A673 (cell line): ENCODE results near the gene PHYH.

Experiments used
- CTCF ChIP-seq: fragments of 300-800, 200-600 bp; sonication (generic); conservative IDR thresholded peaks from 2 replicates; pipeline ENCODE4 v1.5.1; 2017; ENCODE audit warnings: low read depth, mild to moderate bottlenecking, antibody characterized with exemption, low read length, moderate library complexity, mixed read lengths
- EZH2 ChIP-seq: fragments of 200-600 bp; sonication (generic); IDR thresholded peaks from 2 replicates; pipeline ENCODE4 v1.6.1; 2017; ENCODE audit warnings: borderline replicate concordance, low read depth, mild to moderate bottlenecking, mixed read lengths, antibody characterized with exemption, low read length; ENCODE audit not compliant: poor library complexity, severe bottlenecking

DNA sequence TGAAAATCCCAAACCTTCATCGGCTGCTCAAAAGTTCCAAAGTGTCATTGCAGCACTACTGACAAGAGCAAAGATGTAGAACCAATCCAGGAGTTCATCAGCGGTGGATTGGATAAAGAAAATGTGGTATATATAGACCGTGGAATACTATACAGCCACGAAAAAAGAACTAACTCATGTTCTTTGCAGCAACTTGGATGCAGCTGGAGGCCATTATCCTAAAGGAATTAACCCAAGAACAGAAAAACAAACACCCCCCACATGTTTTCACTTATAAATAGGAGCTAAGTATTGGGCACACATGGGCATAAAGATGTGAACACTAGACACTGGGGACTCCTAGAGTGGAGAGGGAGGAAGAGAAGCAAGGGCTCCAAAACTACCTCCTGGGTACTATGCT lies 31.6 kb downstream of the PHYH start:
- TF ChIP-seq EZH2: no peak
- no peak for TF ChIP-seq CTCF
